ENCODE measurements around the gene SRP68.

- no peak for TF ChIP-seq CBX5 (IDR thresholded peaks at IDR 0.05; ENCODE audit: low read depth, low read length)
- TF ChIP-seq, protein P1, sequence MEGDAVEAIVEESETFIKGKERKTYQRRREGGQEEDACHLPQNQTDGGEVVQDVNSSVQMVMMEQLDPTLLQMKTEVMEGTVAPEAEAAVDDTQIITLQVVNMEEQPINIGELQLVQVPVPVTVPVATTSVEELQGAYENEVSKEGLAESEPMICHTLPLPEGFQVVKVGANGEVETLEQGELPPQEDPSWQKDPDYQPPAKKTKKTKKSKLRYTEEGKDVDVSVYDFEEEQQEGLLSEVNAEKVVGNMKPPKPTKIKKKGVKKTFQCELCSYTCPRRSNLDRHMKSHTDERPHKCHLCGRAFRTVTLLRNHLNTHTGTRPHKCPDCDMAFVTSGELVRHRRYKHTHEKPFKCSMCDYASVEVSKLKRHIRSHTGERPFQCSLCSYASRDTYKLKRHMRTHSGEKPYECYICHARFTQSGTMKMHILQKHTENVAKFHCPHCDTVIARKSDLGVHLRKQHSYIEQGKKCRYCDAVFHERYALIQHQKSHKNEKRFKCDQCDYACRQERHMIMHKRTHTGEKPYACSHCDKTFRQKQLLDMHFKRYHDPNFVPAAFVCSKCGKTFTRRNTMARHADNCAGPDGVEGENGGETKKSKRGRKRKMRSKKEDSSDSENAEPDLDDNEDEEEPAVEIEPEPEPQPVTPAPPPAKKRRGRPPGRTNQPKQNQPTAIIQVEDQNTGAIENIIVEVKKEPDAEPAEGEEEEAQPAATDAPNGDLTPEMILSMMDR (IDR thresholded peaks at IDR 0.05; ENCODE audit: control extremely low read depth in 1 of 3, insufficient read depth in 1 of 3, low read depth in 1 of 3, low read length in 3 of 3), result no peak
- TF ChIP-seq EZH2 (IDR thresholded peaks at IDR 0.05; ENCODE audit: low read depth, low read length, severe bottlenecking), result no peak
- no peak for TF ChIP-seq KDM1A (IDR thresholded peaks at IDR 0.05; ENCODE audit: borderline replicate concordance, low read length)
- no peak for TF ChIP-seq SP1 (IDR thresholded peaks at IDR 0.05; ENCODE audit: low read depth, low read length)
- no peak for TF ChIP-seq POLR2AphosphoS5 (IDR thresholded peaks at IDR 0.05; ENCODE audit: low read depth, low read length)
Measured at GRCh38 chr17:76094046-76094445, 21.7 kb upstream of the SRP68 start.

Data from H1 (cell line).